Activated CD8-positive, alpha-beta T cell treated with anti-CD3 and anti-CD28 coated beads for 36 hours (primary cell): ENCODE results near the gene UROC1. TPM values are rescaled to one million over a fixed set of nuclear protein-coding genes. Genes with fewer than 3 reads are reported as not detected.

Source experiments
- ATAC-seq: fragments of 200-7000 bp; cut with Tn5 transposase; one replicate; pipeline ENCODE4 v1.10.0; 2021; ENCODE audit warnings: mild to moderate bottlenecking, moderate library complexity
- CTCF ChIA-PET: fragments of 350-600 bp; sonication (Branson Sonifier 250); formaldehyde crosslinking; loops from one replicate; lab custom pipeline; 2021; ENCODE audit warnings: antibody characterized with exemption; lab: Charles Lee
- POLR2A ChIA-PET: fragments of 350-600 bp; sonication (Branson Sonifier 250); formaldehyde crosslinking; loops from one replicate; lab custom pipeline; 2021; ENCODE audit warnings: antibody characterized with exemption; lab: Charles Lee
- DNase-seq: peaks from one replicate; pipeline ENCODE4 v3.0.0-alpha.2; 2020
- H3K27ac Mint-ChIP-seq: one replicate; pipeline ENCODE4 v1.8.0; 2021; ENCODE audit warnings: mild to moderate bottlenecking, mixed read lengths
- H3K27me3 Mint-ChIP-seq: one replicate; pipeline ENCODE4 v1.8.0; 2021; ENCODE audit warnings: mixed read lengths
- H3K36me3 Mint-ChIP-seq: one replicate; pipeline ENCODE4 v1.8.0; 2021; ENCODE audit warnings: low read depth, mixed read lengths
- H3K4me1 Mint-ChIP-seq: one replicate; pipeline ENCODE4 v1.8.0; 2021; ENCODE audit warnings: low read depth, mixed read lengths
- H3K4me3 Mint-ChIP-seq: one replicate; pipeline ENCODE4 v1.8.0; 2021; ENCODE audit warnings: mild to moderate bottlenecking, moderate library complexity, mixed read lengths
- H3K9me3 Mint-ChIP-seq: one replicate; pipeline ENCODE4 v1.8.0; 2021; ENCODE audit warnings: mixed read lengths
- CTCF ChIP-seq: fragments of 200-600 bp; IDR thresholded peaks from one replicate; pipeline ENCODE4 v1.8.0; 2022; ENCODE audit warnings: antibody characterized with exemption, mild to moderate bottlenecking
- intact Hi-C: fragments of 100-400 bp; cut with micrococcal nuclease; formaldehyde crosslinking; loops from one replicate; pipeline ENCODE4 v1.10.0; 2022
- total RNA-seq, 2 experiments: library from RNA; stranded (reverse); gene quantifications; one replicate each; pipeline ENCODE4 v1.2.3, GENCODE V29; 2021

The UROC1 gene
- total RNA-seq, 2 experiments from 2014 or later = not detected

- no peak for DNase-seq
- Mint-ChIP-seq H3K27me3 (peaks cover 11% of the 10 kb centered on the region), H3K9me3 (no peaks in the 10 kb centered on the region), H3K27ac (no peak overlapping the region), H3K36me3 (no peaks in the 10 kb centered on the region), H3K4me3 (no peak overlapping the region), H3K4me1 (no peaks in the 10 kb centered on the region)
- CTCF ChIA-PET = interaction anchor here (1.3 to 2.4 kb wide), 6 partner anchors 11 to 461 kb away, joined by 3 to 19 read pairs (median 5); partner anchors contain the start of gene PLXNA1
- POLR2A ChIA-PET = no interaction called here
- no peak for TF ChIP-seq CTCF
- intact Hi-C loops = no loop called here
- ATAC-seq = no peak
These were observed 3.7 kb upstream of the UROC1 start for GRCh38 chr3:126521122-126521891.

GRCh38 chr3:126519506-126520455 is 2.2 kb upstream of the UROC1 start:
- Mint-ChIP-seq H3K36me3 (no peaks in the 10 kb centered on the region), H3K27ac (no peak overlapping the region), H3K4me3 (no peak overlapping the region), H3K4me1 (no peaks in the 10 kb centered on the region), H3K9me3 (no peaks in the 10 kb centered on the region), H3K27me3 (peaks cover 8% of the 10 kb centered on the region)
- intact Hi-C loops = no loop called here
- no peak for DNase-seq
- ATAC-seq = no peak
- no peak for TF ChIP-seq CTCF
- ChIA-PET CTCF (no interaction called here), POLR2A (no interaction called here)

- DNase-seq = no peak
- Mint-ChIP-seq H3K4me3 (no peak overlapping the region), H3K36me3 (no peaks in the 10 kb centered on the region), H3K27me3 (peaks cover 6% of the 10 kb centered on the region), H3K4me1 (no peaks in the 10 kb centered on the region), H3K9me3 (no peaks in the 10 kb centered on the region), H3K27ac (no peak overlapping the region)
- no peak for ATAC-seq
- ChIA-PET CTCF (no interaction called here), POLR2A (no interaction called here)
- intact Hi-C loops = no loop called here
- TF ChIP-seq CTCF = no peak
These were observed 1.2 kb upstream of the UROC1 start for GRCh38 chr3:126518779-126519177.

- no peak for TF ChIP-seq CTCF
- DNase-seq (no peak), ATAC-seq (no peak)
- Mint-ChIP-seq H3K4me1 (no peaks in the 10 kb centered on the region), H3K9me3 (no peaks in the 10 kb centered on the region), H3K4me3 (no peak overlapping the region), H3K27me3 (peaks cover under 1% of the 10 kb centered on the region), H3K27ac (no peak overlapping the region), H3K36me3 (no peaks in the 10 kb centered on the region)
- POLR2A ChIA-PET = interaction anchor here (0.6 kb wide), 1 partner anchor 989 kb away, joined by 3 read pairs; no protein-coding TSS in a partner anchor
- CTCF ChIA-PET = no interaction called here
- intact Hi-C loops = no loop called here
These were observed 609 bp upstream of the UROC1 start for GRCh38 chr3:126517986-126518778.
